Stimulated activated CD8-positive, alpha-beta memory T cell treated with anti-CD3 and anti-CD28 coated beads, Interleukin-7, amount 100 ng/mL, for 4 hours (primary cell): ENCODE results near the gene SYPL1.

Experiments
- DNase-seq, 2 donors: peaks; one replicate each; pipeline ENCODE4 v3.0.0-alpha.2; 2020; ENCODE audit warnings: low read depth in 2 of 2

The SYPL1 gene

DNA sequence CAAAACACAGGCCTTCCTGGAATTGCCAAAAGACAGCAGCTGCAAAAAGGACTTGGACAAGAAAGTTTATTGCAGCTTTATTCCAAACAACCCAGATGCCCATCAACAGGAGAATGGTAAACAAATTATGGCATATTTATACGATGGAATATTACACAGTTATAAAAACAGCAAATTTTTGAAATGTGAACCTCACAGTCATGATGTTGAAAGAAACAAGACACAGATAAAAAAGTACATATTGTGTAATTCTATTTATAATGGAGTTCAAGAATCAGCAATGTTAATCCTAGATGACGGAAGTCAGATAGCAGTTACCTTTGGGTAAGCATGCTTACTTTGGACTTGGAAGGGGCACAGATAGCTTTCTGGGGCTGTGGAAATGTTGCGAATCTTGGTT lies 44.4 kb downstream of the SYPL1 start:
- DNase-seq, result no peak

DNA sequence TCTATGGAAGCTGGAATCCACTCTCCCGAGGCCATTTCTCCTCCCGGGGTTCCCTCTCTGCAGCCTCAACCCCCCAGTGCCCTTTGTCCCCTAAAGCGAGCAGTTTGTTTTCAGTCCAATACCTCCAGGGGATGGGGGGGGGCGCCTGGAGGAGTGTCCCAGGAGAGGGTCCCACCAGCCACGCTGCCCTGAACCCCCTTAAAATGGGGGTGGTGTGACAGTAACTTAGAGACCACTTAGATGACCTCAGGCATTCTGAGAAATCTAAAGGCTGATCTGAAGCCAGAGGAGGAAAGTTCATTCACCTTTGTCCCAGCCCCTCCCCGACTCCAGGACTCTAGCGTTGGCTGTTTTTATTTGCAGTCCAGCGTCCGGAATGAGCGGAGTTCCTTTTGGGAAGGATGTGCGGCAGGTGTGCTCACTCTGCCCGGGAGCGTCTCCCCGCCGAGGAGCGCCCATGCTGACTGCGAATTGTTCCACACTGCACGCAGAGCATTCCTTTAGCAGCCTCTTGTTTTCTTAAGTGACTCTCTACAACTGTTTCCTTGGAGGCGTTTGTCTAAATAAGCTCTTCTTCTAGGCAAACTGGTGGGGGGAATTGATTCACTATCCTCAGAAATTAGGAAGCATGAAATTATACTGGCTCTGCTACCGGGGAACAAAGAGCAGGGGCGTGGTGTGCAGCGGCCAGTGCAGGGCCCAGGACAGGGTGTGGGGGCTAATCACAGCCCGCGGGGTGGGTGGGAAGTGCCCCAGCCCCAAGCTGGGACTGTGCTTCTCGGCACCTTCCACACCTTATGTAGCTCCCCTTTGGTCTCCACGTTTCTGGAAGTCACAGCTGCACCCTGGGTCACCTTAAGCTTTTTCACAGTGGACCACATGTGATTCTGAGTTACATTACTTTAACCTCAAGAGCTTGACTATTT lies 46.3 kb downstream of the SYPL1 start:
- DNase-seq, result no peak

DNA sequence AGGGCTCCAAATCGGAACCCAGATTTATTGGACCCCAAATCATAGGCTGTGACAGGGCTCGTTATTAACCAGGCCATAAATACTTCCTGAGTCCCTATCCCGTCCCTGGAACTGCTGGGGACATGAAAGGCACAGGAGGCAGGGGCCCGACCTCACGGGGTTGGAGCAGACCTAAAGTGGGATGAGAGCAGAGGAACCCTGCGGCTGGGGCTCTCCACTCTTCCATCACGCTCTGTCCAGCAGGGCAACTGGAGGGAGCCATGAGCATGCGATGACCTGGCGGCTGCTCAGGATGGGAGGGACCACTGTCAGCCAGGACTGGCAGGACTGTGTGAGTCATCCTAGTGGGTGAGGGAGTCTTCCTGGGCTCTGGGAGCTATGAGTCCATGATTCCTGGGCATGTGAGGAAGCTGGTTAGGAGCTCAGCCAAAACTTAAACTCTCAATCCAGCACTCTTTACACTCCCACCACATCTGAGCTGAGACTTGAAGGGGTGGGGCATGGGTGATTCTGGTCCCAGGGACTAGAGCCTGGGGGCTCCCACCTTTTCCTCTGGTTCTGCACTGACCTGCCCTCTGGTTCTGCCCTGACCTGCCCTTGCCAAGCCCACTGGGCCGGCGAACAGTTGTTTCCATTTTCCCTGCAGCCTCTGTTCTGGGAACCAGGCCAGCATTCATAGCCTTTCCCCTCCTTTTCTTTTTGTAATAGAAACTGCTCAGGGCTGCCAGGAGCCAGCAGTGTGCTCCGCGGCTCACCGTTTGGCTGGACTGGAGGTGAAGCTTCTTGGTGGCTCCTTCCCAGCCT lies 47.1 kb downstream of the SYPL1 start:
- no peak for DNase-seq

- DNase-seq, result no peak
Observed at GRCh38 chr7:106064316-106064715, 47.8 kb downstream of the SYPL1 start.

GRCh38 chr7:106063692-106064091 lies 48.4 kb downstream of the SYPL1 start:
- DNase-seq, result no peak

DNA sequence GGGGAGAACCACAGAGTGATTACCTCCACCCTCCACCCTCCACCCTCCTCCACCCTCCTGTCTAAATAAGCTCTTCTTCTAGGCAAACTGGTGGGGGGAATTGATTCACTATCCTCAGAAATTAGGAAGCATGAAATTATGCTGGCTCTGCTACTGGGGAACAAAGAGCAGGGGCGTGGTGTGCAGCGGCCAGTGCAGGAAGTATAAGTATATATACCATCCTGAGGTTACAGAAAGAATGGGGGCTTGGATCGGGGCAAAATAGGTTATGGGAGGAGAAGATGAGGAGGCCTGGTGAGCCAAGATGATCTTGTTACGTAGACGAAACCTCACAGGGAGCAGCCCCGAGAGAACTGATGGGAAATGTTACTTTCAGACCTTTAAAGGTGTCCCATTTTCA lies 49.1 kb downstream of the SYPL1 start:
- DNase-seq, result no peak

GRCh38 chr7:106062521-106062931 lies 49.6 kb downstream of the SYPL1 start:
- DNase-seq, result no peak

DNA sequence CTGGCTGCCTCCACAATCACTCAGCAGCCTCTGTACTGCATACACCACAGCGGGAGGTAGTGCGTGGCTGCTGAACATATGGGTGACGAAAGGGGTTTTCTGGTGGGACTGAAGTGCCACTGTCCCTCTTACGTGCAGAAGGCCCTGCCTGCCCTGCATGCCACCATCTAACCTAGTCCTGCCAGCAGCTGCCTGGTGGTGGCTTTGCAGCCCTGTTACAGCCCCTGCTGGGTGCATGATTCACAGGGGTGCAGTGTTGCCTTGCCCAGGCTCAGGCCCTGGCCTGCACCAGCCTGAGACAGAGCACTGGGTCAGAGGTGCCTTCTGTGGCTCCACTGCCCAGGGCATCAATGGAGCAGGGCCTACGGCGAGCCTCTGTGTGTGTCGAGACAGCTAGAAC lies 50.1 kb downstream of the SYPL1 start:
- DNase-seq, result no peak

DNA sequence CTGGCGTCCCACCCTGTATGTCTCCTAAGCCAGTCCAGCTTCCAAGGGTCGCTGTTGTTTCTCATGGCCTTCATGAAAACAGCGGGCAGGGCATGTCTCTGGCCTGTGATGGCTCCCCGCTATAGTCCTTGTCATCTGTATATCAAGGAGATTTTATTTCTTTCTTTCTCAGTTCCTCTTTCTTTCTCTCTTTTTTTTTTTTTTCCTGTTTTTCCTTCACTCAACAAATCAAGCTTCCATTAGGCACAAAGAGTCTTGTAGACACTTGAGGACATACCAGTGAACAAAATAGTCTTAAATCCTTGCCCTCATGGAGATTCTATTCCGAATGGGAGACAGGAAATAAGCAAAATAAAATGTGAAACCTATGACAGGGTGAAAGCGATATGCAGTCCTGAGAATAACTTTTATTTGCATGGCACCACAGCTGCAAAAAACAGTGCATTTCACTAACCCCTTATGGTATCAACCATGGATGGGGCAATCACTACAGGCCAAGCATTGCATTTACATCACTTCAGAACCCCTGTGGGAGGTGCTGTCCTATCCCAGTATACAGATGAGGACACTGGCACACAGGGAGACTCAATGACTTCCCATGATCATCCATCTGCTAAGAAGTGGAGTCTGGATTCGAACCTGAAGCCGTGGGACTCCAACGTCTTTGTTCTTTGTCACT lies 50.7 kb downstream of the SYPL1 start:
- DNase-seq, result no peak

DNA sequence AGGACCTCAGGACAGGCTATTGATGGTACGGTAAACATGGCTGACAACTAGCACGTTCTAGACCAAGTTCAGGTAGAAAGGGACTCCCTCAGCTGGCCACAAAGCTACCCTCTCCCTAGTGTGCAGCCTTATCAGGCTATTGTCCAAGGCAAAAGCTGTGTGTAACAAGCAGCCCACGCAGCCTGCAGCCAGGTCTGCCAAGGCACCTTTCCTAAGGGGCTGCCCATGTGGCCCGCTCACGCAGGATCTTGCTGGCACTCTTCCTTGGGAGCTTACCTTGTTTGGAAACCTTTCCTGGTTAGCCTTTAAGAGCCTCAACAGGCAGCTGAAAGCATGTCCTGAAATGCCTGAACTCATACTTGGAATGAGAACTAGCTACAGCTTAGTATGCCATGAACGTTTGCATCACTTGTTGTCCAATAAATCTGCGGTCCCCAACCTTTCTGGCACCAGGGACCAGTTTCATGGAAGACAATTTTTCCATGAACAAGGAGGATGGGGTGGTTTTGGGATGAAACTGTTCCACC lies 51.7 kb downstream of the SYPL1 start:
- no peak for DNase-seq

DNA sequence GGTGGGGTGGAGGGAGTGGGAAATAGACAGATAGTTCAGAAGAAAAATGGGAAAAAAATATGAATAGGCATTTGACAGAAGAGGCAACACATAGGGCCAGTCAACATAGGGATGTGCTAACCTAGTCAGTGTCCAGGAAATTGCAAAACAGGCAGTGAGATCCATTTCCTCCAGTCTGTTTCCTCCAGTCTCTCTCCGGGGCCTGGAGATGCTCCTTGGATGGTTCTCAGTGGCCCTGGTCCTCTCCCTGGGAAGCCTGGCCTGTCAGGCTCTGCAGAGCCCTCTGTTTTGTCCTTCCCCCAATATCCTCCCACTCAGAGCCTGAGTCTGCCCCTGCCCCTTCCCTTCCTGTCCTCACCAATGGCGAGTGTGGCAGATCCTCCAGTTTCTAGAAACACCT lies 52.6 kb downstream of the SYPL1 start:
- DNase-seq, result no peak

DNA sequence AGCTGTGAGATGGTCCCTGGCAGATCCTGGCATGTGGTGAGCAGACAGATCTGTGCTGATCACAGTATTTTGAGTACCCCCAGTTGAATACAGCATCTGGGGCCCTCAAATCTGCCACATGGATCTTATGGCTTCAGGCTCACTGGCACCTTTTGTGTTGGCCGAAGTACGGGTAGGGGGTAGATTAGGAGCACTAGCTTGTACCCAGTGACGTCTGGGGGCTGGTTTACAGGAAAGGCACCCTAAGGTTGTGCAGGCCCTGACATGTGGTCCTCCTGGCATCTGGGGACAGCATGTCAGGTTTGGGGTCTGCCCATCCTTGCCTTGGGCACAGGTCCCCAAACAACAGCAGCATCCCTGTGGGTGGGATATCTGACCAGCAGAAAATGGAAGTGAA lies 53.2 kb downstream of the SYPL1 start:
- DNase-seq, result no peak

- DNase-seq, result no peak
Observed at GRCh38 chr7:106057962-106058927, 53.9 kb downstream of the SYPL1 start.

GRCh38 chr7:106057204-106057961 lies 54.7 kb downstream of the SYPL1 start:
- DNase-seq, result no peak

- DNase-seq, result peak; percentile 37 to 55
Observed at GRCh38 chr7:106056513-106057203, 55.5 kb downstream of the SYPL1 start.

GRCh38 chr7:106054971-106055532 lies 57.1 kb downstream of the SYPL1 start:
- no peak for DNase-seq

DNA sequence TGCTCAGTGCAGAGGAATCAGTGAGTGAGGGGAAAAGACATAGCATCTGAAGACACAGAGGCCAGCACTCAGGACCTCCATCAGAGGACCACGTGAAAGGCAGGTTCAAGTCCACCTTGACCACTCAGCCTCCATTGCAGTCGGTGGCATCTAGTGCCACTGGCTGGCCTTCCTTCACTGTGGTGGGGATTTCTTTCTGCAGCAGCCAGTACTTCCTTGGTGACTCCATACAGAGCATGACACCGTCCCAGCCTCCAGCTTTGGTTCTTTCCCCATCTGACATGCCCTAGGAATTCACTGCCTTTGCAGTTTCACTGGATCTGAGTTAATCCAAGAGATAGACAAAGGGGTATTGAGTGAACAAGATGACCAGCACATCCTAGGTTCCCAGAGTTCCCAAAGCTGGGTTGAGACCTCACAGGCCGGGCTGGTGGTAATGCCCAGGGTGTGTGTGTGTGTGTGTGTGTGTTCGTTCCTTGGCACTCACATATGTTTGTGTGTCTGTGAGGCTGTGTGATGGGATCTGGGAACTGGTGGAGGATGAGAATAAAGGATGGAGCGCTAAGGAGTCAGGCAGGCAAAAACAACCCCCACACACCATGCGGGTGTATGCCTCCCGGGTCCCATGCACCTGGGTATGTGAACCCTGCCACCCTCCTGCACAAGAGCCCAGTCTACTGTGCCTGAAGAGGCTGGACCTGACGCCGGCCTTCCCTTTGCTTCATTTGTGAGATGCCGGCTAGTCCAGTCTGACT lies 57.8 kb downstream of the SYPL1 start:
- no peak for DNase-seq

GRCh38 chr7:106053109-106053508 lies 59.0 kb downstream of the SYPL1 start:
- DNase-seq, result no peak
